Measurements from ENCODE around the gene ATP6V0A4.

ATP6V0A4 gene

GRCh38 chr7:138712652-138713051 lies 85.3 kb downstream of the ATP6V0A4 start:
- TF ChIP-seq REST (IDR thresholded peaks at IDR 0.05; ENCODE audit: low read depth) = no peak
- no peak for TF ChIP-seq EP300 (IDR thresholded peaks at IDR 0.05; ENCODE audit: borderline replicate concordance)
- no peak for TF ChIP-seq RAD21 (IDR thresholded peaks at IDR 0.05; ENCODE audit: low read depth)
- no peak for TF ChIP-seq NFIC (IDR thresholded peaks at IDR 0.05)
- no peak for TF ChIP-seq EGR1 (IDR thresholded peaks at IDR 0.05)
- no peak for TF ChIP-seq TEAD4 (IDR thresholded peaks at IDR 0.05)
- TF ChIP-seq, protein P1, sequence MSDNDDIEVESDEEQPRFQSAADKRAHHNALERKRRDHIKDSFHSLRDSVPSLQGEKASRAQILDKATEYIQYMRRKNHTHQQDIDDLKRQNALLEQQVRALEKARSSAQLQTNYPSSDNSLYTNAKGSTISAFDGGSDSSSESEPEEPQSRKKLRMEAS (IDR thresholded peaks at IDR 0.05) = no peak
- no peak for TF ChIP-seq TAF1 (IDR thresholded peaks at IDR 0.05; ENCODE audit: low read depth)
- TF ChIP-seq ZBTB7A (IDR thresholded peaks at IDR 0.05; ENCODE audit: low read depth) = no peak
- TF ChIP-seq CREB1 (IDR thresholded peaks at IDR 0.05; ENCODE audit: low read depth) = no peak
- TF ChIP-seq TCF12 (IDR thresholded peaks at IDR 0.05; ENCODE audit: low read depth) = no peak
- TF ChIP-seq YY1 (IDR thresholded peaks at IDR 0.05; ENCODE audit: low read depth) = no peak

DNA sequence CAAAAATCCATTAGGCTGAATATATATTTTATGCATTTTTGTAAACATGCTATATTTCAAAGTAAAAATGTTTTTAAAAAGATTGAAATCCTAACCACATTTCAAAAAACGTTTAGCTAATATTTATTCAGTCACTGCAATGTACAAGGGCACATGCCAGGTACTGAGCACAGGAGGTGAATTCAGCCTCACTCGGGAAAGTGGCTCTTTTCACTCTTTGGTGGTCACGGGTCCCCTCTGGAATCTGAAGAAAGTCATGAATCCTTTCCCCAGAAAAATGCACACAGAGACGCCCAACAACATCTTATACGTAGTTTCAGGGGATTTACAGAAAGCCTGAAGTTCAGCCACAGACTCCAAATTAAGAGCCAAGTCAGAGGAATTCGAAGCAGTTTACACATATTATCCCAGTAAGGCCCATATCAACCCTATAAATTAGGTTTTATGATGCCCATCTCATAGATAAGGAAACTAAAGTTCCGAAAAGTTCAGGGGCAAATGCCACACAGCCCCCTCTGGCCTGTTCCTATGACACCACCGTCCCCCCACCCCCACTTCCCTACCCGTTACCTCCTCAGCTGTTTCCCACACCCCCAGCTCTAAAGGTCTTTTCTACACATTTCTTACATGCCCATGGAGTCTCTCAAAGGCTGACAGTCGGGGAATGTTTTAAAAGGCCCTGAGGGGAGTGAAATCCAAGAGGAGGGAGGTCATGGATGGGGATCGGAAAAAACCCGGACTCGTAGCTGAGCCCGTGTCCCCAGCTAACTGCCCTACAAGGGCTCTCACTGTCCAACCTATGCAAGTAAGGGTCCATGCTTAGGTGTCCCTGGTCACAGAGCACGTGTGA lies 87.2 kb downstream of the ATP6V0A4 start:
- TF ChIP-seq YY1 (IDR thresholded peaks at IDR 0.05; ENCODE audit: low read depth) (no peak), RAD21 (IDR thresholded peaks at IDR 0.05; ENCODE audit: low read depth) (no peak), CREB1 (IDR thresholded peaks at IDR 0.05; ENCODE audit: low read depth) (no peak), TAF1 (IDR thresholded peaks at IDR 0.05; ENCODE audit: low read depth) (no peak), TEAD4 (IDR thresholded peaks at IDR 0.05) (no peak), EGR1 (IDR thresholded peaks at IDR 0.05) (no peak), NFIC (IDR thresholded peaks at IDR 0.05) (no peak), TCF12 (IDR thresholded peaks at IDR 0.05; ENCODE audit: low read depth) (no peak), REST (IDR thresholded peaks at IDR 0.05; ENCODE audit: low read depth) (no peak), ZBTB7A (IDR thresholded peaks at IDR 0.05; ENCODE audit: low read depth) (no peak), USF1 (IDR thresholded peaks at IDR 0.05) (no peak), CEBPB (IDR thresholded peaks at IDR 0.05) (no peak), FOXM1 (IDR thresholded peaks at IDR 0.05; ENCODE audit: borderline replicate concordance, low read depth) (no peak), EP300 (IDR thresholded peaks at IDR 0.05; ENCODE audit: borderline replicate concordance) (no peak)
- TF ChIP-seq, protein P1 (IDR thresholded peaks at IDR 0.05) = no peak

- TF ChIP-seq YY1 (IDR thresholded peaks at IDR 0.05; ENCODE audit: low read depth) = no peak
- TF ChIP-seq TAF1 (IDR thresholded peaks at IDR 0.05; ENCODE audit: low read depth) = no peak
- no peak for TF ChIP-seq CEBPB (IDR thresholded peaks at IDR 0.05)
- no peak for TF ChIP-seq TEAD4 (IDR thresholded peaks at IDR 0.05)
These were observed 92.8 kb downstream of the ATP6V0A4 start for GRCh38 chr7:138705167-138705566.

GRCh38 chr7:138701537-138701923 lies 96.5 kb downstream of the ATP6V0A4 start:
- no peak for TF ChIP-seq RAD21 (IDR thresholded peaks at IDR 0.05; ENCODE audit: low read depth)
- TF ChIP-seq, protein P1 (IDR thresholded peaks at IDR 0.05) = no peak
- no peak for TF ChIP-seq NFIC (IDR thresholded peaks at IDR 0.05)
- no peak for TF ChIP-seq ZBTB7A (IDR thresholded peaks at IDR 0.05; ENCODE audit: low read depth)
- TF ChIP-seq FOXM1 (IDR thresholded peaks at IDR 0.05; ENCODE audit: borderline replicate concordance, low read depth) = no peak
- no peak for TF ChIP-seq CREB1 (IDR thresholded peaks at IDR 0.05; ENCODE audit: low read depth)
- TF ChIP-seq TAF1 (IDR thresholded peaks at IDR 0.05; ENCODE audit: low read depth) = no peak
- TF ChIP-seq TEAD4 (IDR thresholded peaks at IDR 0.05) = no peak
- no peak for TF ChIP-seq EP300 (IDR thresholded peaks at IDR 0.05; ENCODE audit: borderline replicate concordance)
- TF ChIP-seq CEBPB (IDR thresholded peaks at IDR 0.05) = no peak
- TF ChIP-seq TCF12 (IDR thresholded peaks at IDR 0.05; ENCODE audit: low read depth) = no peak
- no peak for TF ChIP-seq USF1 (IDR thresholded peaks at IDR 0.05)
- no peak for TF ChIP-seq REST (IDR thresholded peaks at IDR 0.05; ENCODE audit: low read depth)
- no peak for TF ChIP-seq EGR1 (IDR thresholded peaks at IDR 0.05)
- no peak for TF ChIP-seq YY1 (IDR thresholded peaks at IDR 0.05; ENCODE audit: low read depth)
